Cardiac fibroblast (primary cell): ENCODE measurements around the gene NXPE3.

ENCODE experiments used
- DNase-seq, 2 donors: peaks; one replicate each; pipeline versions ENCODE4 v3.0.0 to v3.0.0-alpha.2; 2010; ENCODE audit warnings: low read depth in 2 of 2
- H3K4me3 ChIP-seq, 2 donors: replicated peaks in 1 of 2; 1 replicate in 1 of 2; 2 replicates in 1 of 2; pipeline ENCODE4 v1.5.1; 2011; ENCODE audit warnings: low read depth in 2 of 2, low read length in 2 of 2, mild to moderate bottlenecking in 2 of 2, moderate library complexity in 1 of 2
- TF ChIP-seq, protein P1 (sequence below): IDR thresholded peaks from one replicate; pipeline ENCODE4 v1.5.1; 2011; ENCODE audit warnings: low read depth, mild to moderate bottlenecking, low read length, inconsistent platforms

Gene NXPE3

GRCh38 chr3:101851850-101852714 lies 73.1 kb downstream of the NXPE3 start:
- TF ChIP-seq, protein P1, sequence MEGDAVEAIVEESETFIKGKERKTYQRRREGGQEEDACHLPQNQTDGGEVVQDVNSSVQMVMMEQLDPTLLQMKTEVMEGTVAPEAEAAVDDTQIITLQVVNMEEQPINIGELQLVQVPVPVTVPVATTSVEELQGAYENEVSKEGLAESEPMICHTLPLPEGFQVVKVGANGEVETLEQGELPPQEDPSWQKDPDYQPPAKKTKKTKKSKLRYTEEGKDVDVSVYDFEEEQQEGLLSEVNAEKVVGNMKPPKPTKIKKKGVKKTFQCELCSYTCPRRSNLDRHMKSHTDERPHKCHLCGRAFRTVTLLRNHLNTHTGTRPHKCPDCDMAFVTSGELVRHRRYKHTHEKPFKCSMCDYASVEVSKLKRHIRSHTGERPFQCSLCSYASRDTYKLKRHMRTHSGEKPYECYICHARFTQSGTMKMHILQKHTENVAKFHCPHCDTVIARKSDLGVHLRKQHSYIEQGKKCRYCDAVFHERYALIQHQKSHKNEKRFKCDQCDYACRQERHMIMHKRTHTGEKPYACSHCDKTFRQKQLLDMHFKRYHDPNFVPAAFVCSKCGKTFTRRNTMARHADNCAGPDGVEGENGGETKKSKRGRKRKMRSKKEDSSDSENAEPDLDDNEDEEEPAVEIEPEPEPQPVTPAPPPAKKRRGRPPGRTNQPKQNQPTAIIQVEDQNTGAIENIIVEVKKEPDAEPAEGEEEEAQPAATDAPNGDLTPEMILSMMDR, result no peak
- peak overlapping the region; percentile 66 to 82 for H3K4me3 ChIP-seq

DNA sequence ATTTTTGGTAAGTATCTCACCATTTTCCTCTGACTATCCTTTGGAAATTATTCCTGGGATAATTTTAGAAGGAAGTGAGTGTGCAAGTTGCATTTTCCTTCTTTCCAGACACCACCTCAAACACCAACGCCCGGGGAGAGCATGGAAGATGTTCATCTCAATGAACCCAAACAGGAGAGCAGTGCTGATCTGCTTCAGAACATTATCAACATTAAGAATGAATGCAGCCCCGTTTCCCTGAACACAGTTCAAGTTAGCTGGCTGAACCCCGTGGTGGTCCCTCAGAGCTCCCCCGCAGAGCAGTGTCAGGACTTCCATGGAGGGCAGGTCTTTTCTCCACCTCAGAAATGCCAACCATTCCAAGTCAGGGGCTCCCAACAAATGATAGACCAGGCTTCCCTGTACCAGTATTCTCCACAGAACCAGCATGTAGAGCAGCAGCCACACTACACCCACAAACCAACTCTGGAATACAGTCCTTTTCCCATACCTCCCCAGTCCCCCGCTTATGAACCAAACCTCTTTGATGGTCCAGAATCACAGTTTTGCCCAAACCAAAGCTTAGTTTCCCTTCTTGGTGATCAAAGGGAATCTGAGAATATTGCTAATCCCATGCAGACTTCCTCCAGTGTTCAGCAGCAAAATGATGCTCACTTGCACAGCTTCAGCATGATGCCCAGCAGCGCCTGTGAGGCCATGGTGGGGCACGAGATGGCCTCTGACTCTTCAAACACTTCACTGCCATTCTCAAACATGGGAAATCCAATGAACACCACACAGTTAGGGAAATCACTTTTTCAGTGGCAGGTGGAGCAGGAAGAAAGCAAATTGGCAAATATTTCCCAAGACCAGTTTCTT lies 74.2 kb downstream of the NXPE3 start:
- TF ChIP-seq, protein P1, result no peak
- H3K4me3 ChIP-seq, result no peak overlapping the region
- DNase-seq, result no peak

More at GRCh38 chr3:101851850-101852714, 73.1 kb downstream of the NXPE3 start:
- peak in 1 of 2 donors; percentile 33 for DNase-seq

DNA sequence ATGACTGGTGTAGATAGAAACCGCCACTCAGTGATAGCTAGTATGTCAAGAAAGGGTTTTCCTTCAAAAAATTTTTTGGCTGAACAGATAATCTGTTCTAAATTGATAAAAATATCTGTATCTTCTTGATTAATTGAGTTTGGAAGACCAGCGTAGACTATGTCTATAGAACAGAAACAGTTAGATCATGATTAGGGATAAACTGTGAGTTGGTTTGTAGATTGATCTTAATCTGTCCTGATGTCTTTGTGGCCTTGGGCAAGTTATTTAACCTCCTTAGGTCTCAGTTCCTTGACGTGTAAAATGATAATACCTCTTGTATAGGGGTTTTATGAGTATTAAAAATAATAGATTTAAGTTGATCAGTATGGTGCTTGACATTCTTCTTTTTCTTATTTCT lies 75.0 kb downstream of the NXPE3 start:
- TF ChIP-seq, protein P1, result no peak
- H3K4me3 ChIP-seq, result no peak overlapping the region
- DNase-seq, result peak in 1 of 2 donors; percentile 3

GRCh38 chr3:101854608-101855304 lies 75.7 kb downstream of the NXPE3 start:
- TF ChIP-seq, protein P1, result no peak
- H3K4me3 ChIP-seq, result no peak overlapping the region

DNA sequence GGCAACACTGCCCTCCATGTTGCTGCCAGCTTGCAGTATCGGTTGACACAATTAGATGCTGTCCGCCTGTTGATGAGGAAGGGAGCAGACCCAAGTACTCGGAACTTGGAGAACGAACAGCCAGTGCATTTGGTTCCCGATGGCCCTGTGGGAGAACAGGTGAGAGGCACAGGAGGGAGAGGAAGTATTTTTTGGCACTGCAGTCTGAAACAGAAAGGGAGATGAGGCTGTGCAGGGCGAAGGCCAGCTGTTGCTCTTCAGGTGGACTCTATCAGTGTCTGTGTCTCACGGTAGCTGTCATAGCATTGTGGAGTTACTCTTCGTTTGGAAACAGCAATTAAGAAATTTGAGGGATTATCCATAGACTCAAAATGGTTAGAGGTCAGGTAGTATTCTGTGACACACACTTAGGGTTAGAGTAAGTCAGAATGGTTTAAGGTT lies 78.3 kb downstream of the NXPE3 start:
- TF ChIP-seq, protein P1, result no peak
- peak in 1 of 2 donors; percentile 2 for DNase-seq
- no peak overlapping the region for H3K4me3 ChIP-seq

More at GRCh38 chr3:101854608-101855304, 75.7 kb downstream of the NXPE3 start:
- peak in 1 of 2 donors; percentile 12 for DNase-seq

DNA sequence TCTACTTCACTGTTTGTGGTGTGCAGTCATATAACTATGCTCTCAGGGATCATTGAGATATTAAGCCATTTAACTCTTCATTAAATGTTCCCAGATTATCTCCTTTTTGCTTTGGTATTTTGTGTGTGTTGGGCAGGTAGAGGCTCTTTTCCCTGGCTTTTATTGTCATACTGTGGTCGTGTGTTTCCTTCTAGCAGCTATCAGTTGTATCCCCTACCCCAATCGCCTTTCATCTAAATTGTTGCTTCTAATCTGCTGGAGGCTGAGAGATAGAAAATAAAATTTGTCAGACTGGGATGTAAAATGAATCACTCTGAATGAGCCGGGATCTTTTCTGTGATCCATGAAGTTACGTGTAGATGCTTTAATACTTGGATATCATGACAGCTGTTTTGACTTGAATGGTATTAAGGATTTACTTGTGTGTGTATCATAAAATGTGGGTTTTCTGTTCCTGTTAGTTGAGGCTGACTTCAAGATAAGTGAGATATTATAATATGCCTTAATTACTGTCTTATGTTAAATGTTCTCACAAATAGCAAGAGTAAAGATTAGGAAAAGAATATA lies 79.5 kb downstream of the NXPE3 start:
- H3K4me3 ChIP-seq, result no peak overlapping the region

More for the DNA sequence above, 79.5 kb downstream of the NXPE3 start:
- TF ChIP-seq, protein P1, result no peak
- peak in 1 of 2 donors; percentile 13 for DNase-seq
